Suprapubic skin (tissue), 4 donors: ENCODE data around the gene C21orf58. TPM values are rescaled to one million over a fixed set of nuclear protein-coding genes. Genes with fewer than 3 reads are reported as not detected.

ENCODE experiments used
- DNase-seq, 2 donors: peaks; one replicate each; pipeline ENCODE4 v3.0.0-alpha.2; 2019; ENCODE audit warnings: low spot score in 2 of 2
- H3K27ac ChIP-seq: fragments of 200-600 bp; sonication (generic); one replicate; pipeline ENCODE4 v1.5.1; 2019
- H3K27me3 ChIP-seq: fragments of 200-600 bp; sonication (generic); one replicate; pipeline ENCODE4 v1.5.1; 2019
- H3K36me3 ChIP-seq: fragments of 200-600 bp; sonication (generic); one replicate; pipeline ENCODE4 v1.5.1; 2019
- H3K4me1 ChIP-seq: fragments of 200-600 bp; sonication (generic); one replicate; pipeline ENCODE4 v1.5.1; 2019
- H3K4me3 ChIP-seq: fragments of 200-600 bp; sonication (generic); one replicate; pipeline ENCODE4 v1.5.1; 2019; ENCODE audit warnings: mild to moderate bottlenecking
- H3K9me3 ChIP-seq: fragments of 200-600 bp; sonication (generic); one replicate; pipeline ENCODE4 v1.5.1; 2019
- EP300 ChIP-seq: sonication (generic); formaldehyde crosslinking; IDR thresholded peaks from one replicate; pipeline ENCODE4 v1.6.1; 2017; ENCODE audit warnings: antibody characterized with exemption
- POLR2A ChIP-seq, 2 donors: fragments of 450-650 bp; IDR thresholded peaks; one replicate each; pipeline ENCODE4 v1.6.1; 2017; ENCODE audit warnings: antibody characterized with exemption in 2 of 2, mild to moderate bottlenecking in 2 of 2, moderate library complexity in 2 of 2
- POLR2AphosphoS5 ChIP-seq, 3 donors: sonication (generic); formaldehyde crosslinking; IDR thresholded peaks; one replicate each; pipeline ENCODE4 v1.6.1; 2017; ENCODE audit warnings: antibody characterized with exemption in 3 of 3
- WGBS: methylation state at CpG from one replicate; pipeline ENCODE4 v1.1.5; 2018; 5-methylcytosine and 5-hydroxymethylcytosine counted together
- total RNA-seq, 4 donors: library from RNA; depleted of rRNA; stranded (reverse); fragments of >200 nt; gene quantifications; one replicate each; pipeline ENCODE4 v1.1.0, GENCODE V29; 2016
- TF ChIP-seq, protein P1 (sequence below), 2 donors: fragments of 200-600 bp in 1 of 2; fragments of 450-650 bp in 1 of 2; sonication (generic) in 1 of 2; IDR thresholded peaks; one replicate each; pipeline ENCODE4 v1.5.1; 2016 to 2019; ENCODE audit warnings: antibody characterized with exemption in 2 of 2, mild to moderate bottlenecking in 1 of 2, moderate library complexity in 1 of 2

C21orf58 gene
- total RNA-seq, 4 donors from 2014 or later: 0.73 to 9.7 (median 3.5) TPM

DNA sequence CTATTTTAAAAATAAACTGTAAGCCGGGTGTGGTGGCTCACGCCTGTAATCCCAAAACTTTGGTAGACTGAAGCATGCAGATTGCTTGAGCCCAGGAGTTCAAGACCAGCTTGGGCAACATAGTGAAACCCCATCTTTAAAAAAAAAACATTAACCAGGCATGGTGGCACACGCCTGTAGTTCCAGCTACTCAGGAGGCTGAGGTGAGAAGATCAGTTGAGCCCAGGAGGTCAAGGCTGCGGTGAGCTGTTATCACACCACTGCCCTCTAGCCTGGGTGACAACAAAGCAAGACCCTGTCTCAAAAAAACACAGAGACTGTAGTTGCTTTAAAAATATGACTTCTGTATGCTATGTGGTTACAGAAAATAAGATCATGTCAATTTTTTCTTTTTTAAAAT lies 70.8 kb downstream of the C21orf58 start:
- DNase-seq: no peak
- WGBS: 91% methylated on average over 4 of the region's 4 CpGs
- peaks cover 98% of the 10 kb centered on the region for H3K36me3 ChIP-seq
- no peak overlapping the region for H3K4me3 ChIP-seq
- TF ChIP-seq, protein P1, sequence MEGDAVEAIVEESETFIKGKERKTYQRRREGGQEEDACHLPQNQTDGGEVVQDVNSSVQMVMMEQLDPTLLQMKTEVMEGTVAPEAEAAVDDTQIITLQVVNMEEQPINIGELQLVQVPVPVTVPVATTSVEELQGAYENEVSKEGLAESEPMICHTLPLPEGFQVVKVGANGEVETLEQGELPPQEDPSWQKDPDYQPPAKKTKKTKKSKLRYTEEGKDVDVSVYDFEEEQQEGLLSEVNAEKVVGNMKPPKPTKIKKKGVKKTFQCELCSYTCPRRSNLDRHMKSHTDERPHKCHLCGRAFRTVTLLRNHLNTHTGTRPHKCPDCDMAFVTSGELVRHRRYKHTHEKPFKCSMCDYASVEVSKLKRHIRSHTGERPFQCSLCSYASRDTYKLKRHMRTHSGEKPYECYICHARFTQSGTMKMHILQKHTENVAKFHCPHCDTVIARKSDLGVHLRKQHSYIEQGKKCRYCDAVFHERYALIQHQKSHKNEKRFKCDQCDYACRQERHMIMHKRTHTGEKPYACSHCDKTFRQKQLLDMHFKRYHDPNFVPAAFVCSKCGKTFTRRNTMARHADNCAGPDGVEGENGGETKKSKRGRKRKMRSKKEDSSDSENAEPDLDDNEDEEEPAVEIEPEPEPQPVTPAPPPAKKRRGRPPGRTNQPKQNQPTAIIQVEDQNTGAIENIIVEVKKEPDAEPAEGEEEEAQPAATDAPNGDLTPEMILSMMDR (IDR thresholded peaks at IDR 0.05): no peak
- no peak for TF ChIP-seq POLR2AphosphoS5 (IDR thresholded peaks at IDR 0.05)
- no peak for TF ChIP-seq EP300
- TF ChIP-seq POLR2A (IDR thresholded peaks at IDR 0.05): no peak
- H3K4me1 ChIP-seq: no peaks in the 10 kb centered on the region
- no peak overlapping the region for H3K27ac ChIP-seq
- H3K27me3 ChIP-seq: no peaks in the 10 kb centered on the region
- no peaks in the 10 kb centered on the region for H3K9me3 ChIP-seq

Other genes with a start within 250 kb of the C21orf58 start
- gene COL6A2, start 225.8 kb downstream of the C21orf58 start, total RNA-seq: 100 to 1,000 TPM in 3 of 4 donors, 10 to 100 TPM in 1; 88.9 to 150 (median 126) TPM
- not detected for gene FTCD, start 168.3 kb downstream of the C21orf58 start, total RNA-seq
- gene SPATC1L, start 139.4 kb downstream of the C21orf58 start, total RNA-seq: 10 to 100 TPM in 2 of 4 donors, 1 to 10 TPM in 2; 2.5 to 15.0 (median 6.9) TPM
- 100 to 1,000 TPM; 128 to 251 (median 164) TPM for gene LSS, start 95.1 kb downstream of the C21orf58 start, total RNA-seq
- gene MCM3AP, start 38.3 kb downstream of the C21orf58 start, total RNA-seq: 100 to 1,000 TPM in 1 of 4 donors, 10 to 100 TPM in 3; 77.9 to 134 (median 79.8) TPM
- gene YBEY, start 37.5 kb downstream of the C21orf58 start, total RNA-seq: 10 to 100 TPM; 13.3 to 23.8 (median 18.8) TPM
- gene PCNT, start 286 bp upstream of the C21orf58 start, total RNA-seq: 10 to 100 TPM; 27.4 to 65.2 (median 47.0) TPM
- gene DIP2A, start 135.0 kb upstream of the C21orf58 start, total RNA-seq: 100 to 1,000 TPM in 1 of 4 donors, 10 to 100 TPM in 3; 42.3 to 141 (median 52.8) TPM